B cell (primary cell): Measurements from ENCODE around the gene ORC5. TPM values are rescaled to one million over a fixed set of nuclear protein-coding genes. Genes with fewer than 3 reads are reported as not detected.

Experiments
- ATAC-seq: fragments of 200-7000 bp; cut with Tn5 transposase; one replicate; pipeline ENCODE4 v1.10.0; 2021; ENCODE audit warnings: low read depth, mild to moderate bottlenecking, moderate number of reproducible peaks, moderate library complexity
- CTCF ChIA-PET: fragments of 350-600 bp; sonication (Branson Sonifier 250); formaldehyde crosslinking; loops from one replicate; lab custom pipeline; 2021; ENCODE audit warnings: antibody characterized with exemption, inconsistent platforms; lab: Charles Lee
- POLR2A ChIA-PET: fragments of 350-600 bp; sonication (Branson Sonifier 250); formaldehyde crosslinking; loops from one replicate; lab custom pipeline; 2021; ENCODE audit warnings: antibody characterized with exemption; lab: Charles Lee
- DNase-seq: peaks from one replicate; pipeline ENCODE4 v3.0.0; 2013
- H2AFZ ChIP-seq: 2 replicates; pipeline ENCODE4 v1.6.1; 2012; ENCODE audit warnings: mild to moderate bottlenecking, low read depth, low read length; ENCODE audit not compliant: insufficient read depth, poor library complexity, severe bottlenecking
- H3K27ac ChIP-seq, 2 donors: 1 replicate in 1 of 2; 2 replicates in 1 of 2; pipeline ENCODE4 v1.5.1; 2012 to 2013; ENCODE audit warnings: low read length in 2 of 2, mild to moderate bottlenecking in 2 of 2, moderate library complexity in 1 of 2
- H3K27me3 ChIP-seq, 4 experiments: fragments of 200-600 bp in 1 of 4; sonication (generic) in 1 of 4; replicated peaks in 1 of 4; 1 replicate in 2 of 4; 2 replicates in 2 of 4; pipeline versions ENCODE4 v1.6.1 to v1.7.0; 2013 to 2016; ENCODE audit warnings: low read length in 3 of 4, mild to moderate bottlenecking in 2 of 4, mixed read lengths in 1 of 4, moderate library complexity in 1 of 4; ENCODE audit not compliant: insufficient read depth in 4 of 4, control insufficient read depth in 3 of 4; ENCODE audit errors: control extremely low read depth in 1 of 4
- H3K36me3 ChIP-seq, 2 experiments: replicated peaks in 1 of 2; 1 replicate in 1 of 2; 2 replicates in 1 of 2; pipeline versions ENCODE4 v1.6.1 to v1.7.1; 2013; ENCODE audit warnings: low read length in 1 of 2; ENCODE audit not compliant: insufficient read depth in 2 of 2, control insufficient read depth in 1 of 2; ENCODE audit errors: control extremely low read depth in 1 of 2, extremely low read depth in 1 of 2
- H3K4me1 ChIP-seq, 2 donors: fragments of 200-600 bp in 1 of 2; sonication (generic) in 1 of 2; 1 replicate in 1 of 2; 2 replicates in 1 of 2; pipeline versions ENCODE4 v1.5.1 to v1.6.1; 2013 to 2017; ENCODE audit warnings: low read length in 2 of 2; ENCODE audit not compliant: control insufficient read depth in 2 of 2, insufficient read depth in 2 of 2
- H3K4me2 ChIP-seq: replicated peaks from 2 replicates; pipeline ENCODE3; 2012; ENCODE audit warnings: mild to moderate bottlenecking, low read depth, low read length; ENCODE audit not compliant: poor library complexity, severe bottlenecking
- H3K4me3 ChIP-seq, 5 experiments: fragments of 200-600 bp in 1 of 5; sonication (generic) in 1 of 5; 1 replicate in 3 of 5; 2 replicates in 2 of 5; pipeline versions ENCODE4 v1.5.1 to v1.7.0; 2011 to 2016; ENCODE audit warnings: low read length in 4 of 5, mild to moderate bottlenecking in 4 of 5, low read depth in 2 of 5, control low read depth in 1 of 5, moderate library complexity in 1 of 5; ENCODE audit not compliant: insufficient read depth in 1 of 5; ENCODE audit errors: control extremely low read depth in 1 of 5, extremely low read depth in 1 of 5
- H3K79me2 ChIP-seq: fragments of 200-600 bp; sonication (generic); one replicate; pipeline ENCODE4 v1.6.0; 2016; ENCODE audit warnings: low read length; ENCODE audit not compliant: control insufficient read depth, insufficient read depth
- H3K9ac ChIP-seq: fragments of 200-600 bp; sonication (generic); 2 replicates; pipeline ENCODE4 v1.6.1; 2017; ENCODE audit warnings: mild to moderate bottlenecking, low read length, moderate library complexity
- H3K9me3 ChIP-seq, 3 donors: one replicate each; pipeline versions ENCODE4 v1.6.1 to v1.7.1; 2013; ENCODE audit warnings: low read length in 2 of 3; ENCODE audit not compliant: control insufficient read depth in 2 of 3, insufficient read depth in 1 of 3; ENCODE audit errors: control extremely low read depth in 1 of 3
- H4K20me1 ChIP-seq: 2 replicates; pipeline ENCODE4 v1.6.0; 2012; ENCODE audit warnings: mild to moderate bottlenecking, low read length; ENCODE audit not compliant: insufficient read depth, control insufficient read depth, poor library complexity, severe bottlenecking
- H3K27ac Mint-ChIP-seq: one replicate; pipeline ENCODE4 v1.8.0; 2021; ENCODE audit warnings: mixed read lengths
- H3K27me3 Mint-ChIP-seq: one replicate; pipeline ENCODE4 v1.8.0; 2021; ENCODE audit warnings: mixed read lengths
- H3K4me1 Mint-ChIP-seq: one replicate; pipeline ENCODE4 v1.8.0; 2021; ENCODE audit warnings: mixed read lengths
- H3K4me3 Mint-ChIP-seq: one replicate; pipeline ENCODE4 v1.8.0; 2021; ENCODE audit warnings: mixed read lengths
- H3K9me3 Mint-ChIP-seq: one replicate; pipeline ENCODE4 v1.8.0; 2022; ENCODE audit warnings: mixed read lengths; ENCODE audit not compliant: insufficient read depth
- CTCF ChIP-seq: fragments of 200-600 bp; IDR thresholded peaks from one replicate; pipeline ENCODE4 v1.8.0; 2022; ENCODE audit warnings: antibody characterized with exemption, mild to moderate bottlenecking
- EZH2 ChIP-seq: IDR thresholded peaks from 2 replicates; pipeline ENCODE4 v1.6.1; 2012; ENCODE audit warnings: borderline replicate concordance, low read depth, mild to moderate bottlenecking, moderate library complexity, low read length; ENCODE audit not compliant: insufficient read depth, poor library complexity, severe bottlenecking
- WGBS: methylation state at CpG from one replicate; pipeline ENCODE4 v1.1.5; 2013; ENCODE audit warnings: missing lambda C conversion rate; ENCODE audit not compliant: insufficient coverage; 5-methylcytosine and 5-hydroxymethylcytosine counted together
- intact Hi-C: fragments of 100-400 bp; cut with micrococcal nuclease; formaldehyde crosslinking; loops from one replicate; pipeline ENCODE4 v1.10.0; 2022
- polyA plus RNA-seq: library from polyadenylated mRNA; depleted of rRNA; stranded (reverse); fragments of >200 nt; gene quantifications from 2 replicates; pipeline ENCODE4 v1.2.3, GENCODE V29; 2012
- total RNA-seq, 2 donors: library from RNA; stranded (reverse); fragments of 120-200 nt in 1 of 2; gene quantifications; 1 replicate in 1 of 2; 2 replicates in 1 of 2; pipeline versions ENCODE4 v1.2.3 to v1.2.4, GENCODE V29; 2013 to 2022

ORC5 gene
- total and polyA plus RNA-seq, 2 donors (not counting 1 experiment from before 2014, with no cell fraction given) = 6.8 to 20.2 TPM

DNA sequence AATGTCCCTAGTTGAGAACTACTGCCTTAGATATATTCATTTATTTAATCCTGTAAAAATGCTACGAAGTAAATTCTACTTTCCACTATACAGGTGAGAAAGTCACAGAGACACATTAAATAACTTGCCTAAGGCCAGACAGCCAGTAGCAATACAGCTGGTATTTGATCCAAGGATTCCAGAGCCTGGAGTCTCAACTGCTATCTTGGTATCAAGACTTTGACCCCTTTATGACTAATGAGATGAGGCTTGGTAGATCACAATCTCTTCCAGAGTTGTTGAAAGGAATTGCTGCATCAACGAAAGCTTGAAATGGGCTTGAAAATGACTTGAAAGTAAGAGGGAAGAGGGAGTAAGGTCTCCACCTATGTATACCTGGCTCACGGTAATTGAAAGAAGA is 83.3 kb downstream of the ORC5 start:
- Histone ChIP-seq H3K36me3 (peaks cover 11 to 12% of the 10 kb centered on the region in 2 experiments), H3K27me3 (no peaks in the 10 kb centered on the region), H3K9ac (no peak overlapping the region), H3K4me2 (no peak overlapping the region), H4K20me1 (no peaks in the 10 kb centered on the region), H3K4me3 (no peak overlapping the region), H3K9me3 (peaks cover 0 to 5% (median 0%) of the 10 kb centered on the region in 3 donors), H2AFZ (no peak overlapping the region), H3K79me2 (no peaks in the 10 kb centered on the region), H3K27ac (no peak overlapping the region), H3K4me1 (no peaks in the 10 kb centered on the region)
- Mint-ChIP-seq H3K4me1 (no peaks in the 10 kb centered on the region), H3K9me3 (no peaks in the 10 kb centered on the region), H3K27me3 (no peaks in the 10 kb centered on the region), H3K27ac (no peak overlapping the region), H3K4me3 (no peak overlapping the region)
- CTCF ChIA-PET = no interaction called here
- DNase-seq = no peak
- ATAC-seq = no peak
- POLR2A ChIA-PET = no interaction called here
- TF ChIP-seq EZH2 = no peak
- TF ChIP-seq CTCF = no peak
- 82% methylated on average over 2 of the region's 3 CpGs for WGBS
- intact Hi-C loops = no loop called here

- no peak overlapping the region for H3K9ac ChIP-seq
- ATAC-seq (no peak), DNase-seq (no peak)
- H3K27ac ChIP-seq = no peak overlapping the region
- TF ChIP-seq EZH2 (no peak), CTCF (no peak)
- intact Hi-C loops = no loop called here
- ChIA-PET POLR2A (no interaction called here), CTCF (no interaction called here)
- WGBS = no CpG with 5 or more reads among the region's 3 CpGs
- H3K4me2 ChIP-seq = no peak overlapping the region
- H4K20me1 ChIP-seq = no peaks in the 10 kb centered on the region
- Mint-ChIP-seq H3K4me3 (no peak overlapping the region), H3K27ac (no peak overlapping the region), H3K4me1 (no peaks in the 10 kb centered on the region), H3K9me3 (no peaks in the 10 kb centered on the region), H3K27me3 (no peaks in the 10 kb centered on the region)
- H3K36me3 ChIP-seq = peaks cover 8 to 11% of the 10 kb centered on the region in 2 experiments
- H3K27me3 ChIP-seq = no peaks in the 10 kb centered on the region
- no peaks in the 10 kb centered on the region for H3K4me1 ChIP-seq
- H2AFZ ChIP-seq = no peak overlapping the region
- no peaks in the 10 kb centered on the region for H3K79me2 ChIP-seq
- H3K4me3 ChIP-seq = no peak overlapping the region
- peaks cover 0 to 5% (median 0%) of the 10 kb centered on the region in 3 donors for H3K9me3 ChIP-seq
Observed at GRCh38 chr7:104123786-104124185, 84.0 kb downstream of the ORC5 start.
